ENCODE measurements around the gene KIF4A. TPM values are rescaled to one million over a fixed set of nuclear protein-coding genes. Genes with fewer than 3 reads are reported as not detected.

Gene KIF4A
- total and polyA plus RNA-seq, 7 donors, result 0.04 to 0.15 (median 0.07) TPM; not detected in 2

DNA sequence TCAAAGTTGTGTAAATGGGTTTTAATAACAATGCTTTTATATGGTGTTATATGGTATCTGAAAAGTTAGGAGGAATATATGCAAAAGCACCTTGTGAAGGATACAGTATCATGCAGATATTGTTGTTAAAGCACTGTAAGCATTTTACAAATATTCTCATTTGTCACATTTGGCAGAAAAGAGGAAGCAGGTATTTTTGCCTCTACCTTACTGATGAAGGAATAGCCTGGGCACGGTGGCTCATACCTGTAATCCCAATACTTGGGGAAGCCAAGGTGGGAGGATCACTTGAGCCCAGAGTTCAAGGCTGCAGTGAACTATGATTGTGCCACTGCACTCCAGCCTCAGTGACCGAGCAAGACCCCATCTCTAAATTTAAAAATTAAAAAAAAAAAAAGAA, 121.0 kb downstream of the KIF4A start:
- Histone ChIP-seq H3K36me3 (ENCODE audit: insufficient read depth in 1 of 2, low read depth in 1 of 2) (no peaks in the 10 kb centered on the region), H3K9me3 (no peaks in the 10 kb centered on the region), H3K4me3 (no peak overlapping the region), H3K4me1 (no peaks in the 10 kb centered on the region), H3K27ac (no peak overlapping the region), H3K27me3 (ENCODE audit: insufficient read depth in 3 of 3, low read length in 2 of 3) (no peaks in the 10 kb centered on the region)
- intact Hi-C loops (cut with DNase I), result no loop called here
- DNase-seq (no peak), ATAC-seq (no peak)
- 78 to 100% (median 99%) methylated on average over 2 of the region's 2 CpGs for WGBS, 3 donors
- TF ChIP-seq, protein P1, sequence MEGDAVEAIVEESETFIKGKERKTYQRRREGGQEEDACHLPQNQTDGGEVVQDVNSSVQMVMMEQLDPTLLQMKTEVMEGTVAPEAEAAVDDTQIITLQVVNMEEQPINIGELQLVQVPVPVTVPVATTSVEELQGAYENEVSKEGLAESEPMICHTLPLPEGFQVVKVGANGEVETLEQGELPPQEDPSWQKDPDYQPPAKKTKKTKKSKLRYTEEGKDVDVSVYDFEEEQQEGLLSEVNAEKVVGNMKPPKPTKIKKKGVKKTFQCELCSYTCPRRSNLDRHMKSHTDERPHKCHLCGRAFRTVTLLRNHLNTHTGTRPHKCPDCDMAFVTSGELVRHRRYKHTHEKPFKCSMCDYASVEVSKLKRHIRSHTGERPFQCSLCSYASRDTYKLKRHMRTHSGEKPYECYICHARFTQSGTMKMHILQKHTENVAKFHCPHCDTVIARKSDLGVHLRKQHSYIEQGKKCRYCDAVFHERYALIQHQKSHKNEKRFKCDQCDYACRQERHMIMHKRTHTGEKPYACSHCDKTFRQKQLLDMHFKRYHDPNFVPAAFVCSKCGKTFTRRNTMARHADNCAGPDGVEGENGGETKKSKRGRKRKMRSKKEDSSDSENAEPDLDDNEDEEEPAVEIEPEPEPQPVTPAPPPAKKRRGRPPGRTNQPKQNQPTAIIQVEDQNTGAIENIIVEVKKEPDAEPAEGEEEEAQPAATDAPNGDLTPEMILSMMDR (IDR thresholded peaks at IDR 0.05), result no peak

DNA sequence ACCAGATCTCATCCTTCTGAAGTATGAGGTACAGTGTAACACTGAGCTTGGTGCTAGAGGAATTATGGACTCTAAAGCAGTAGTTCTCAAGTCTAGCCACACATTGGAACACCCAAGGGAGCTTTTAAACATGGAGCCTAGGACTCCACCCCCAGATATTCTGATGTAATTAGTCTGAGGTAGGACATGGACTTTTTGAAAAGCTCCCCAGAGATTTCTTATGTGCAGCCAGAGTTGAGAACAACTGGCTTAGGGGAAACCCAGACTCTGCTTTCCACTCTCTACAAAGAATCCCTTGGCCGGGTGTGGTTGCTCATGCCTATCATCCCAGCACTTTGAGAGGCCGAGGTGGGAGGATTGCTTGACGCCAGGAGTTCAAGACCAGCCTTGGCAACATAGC, 121.6 kb downstream of the KIF4A start:
- no peak for ATAC-seq
- Histone ChIP-seq H3K4me1 (no peaks in the 10 kb centered on the region), H3K9me3 (no peaks in the 10 kb centered on the region), H3K4me3 (no peak overlapping the region), H3K27ac (no peak overlapping the region), H3K27me3 (ENCODE audit: insufficient read depth in 3 of 3, low read length in 2 of 3) (no peaks in the 10 kb centered on the region), H3K36me3 (ENCODE audit: insufficient read depth in 1 of 2, low read depth in 1 of 2) (no peaks in the 10 kb centered on the region)
- TF ChIP-seq, protein P1 (IDR thresholded peaks at IDR 0.05), result no peak
- intact Hi-C loops (cut with DNase I), result no loop called here
- WGBS, 3 donors, result 68 to 93% (median 87%) methylated on average over 3 of the region's 3 CpGs
- DNase-seq, result no peak

DNA sequence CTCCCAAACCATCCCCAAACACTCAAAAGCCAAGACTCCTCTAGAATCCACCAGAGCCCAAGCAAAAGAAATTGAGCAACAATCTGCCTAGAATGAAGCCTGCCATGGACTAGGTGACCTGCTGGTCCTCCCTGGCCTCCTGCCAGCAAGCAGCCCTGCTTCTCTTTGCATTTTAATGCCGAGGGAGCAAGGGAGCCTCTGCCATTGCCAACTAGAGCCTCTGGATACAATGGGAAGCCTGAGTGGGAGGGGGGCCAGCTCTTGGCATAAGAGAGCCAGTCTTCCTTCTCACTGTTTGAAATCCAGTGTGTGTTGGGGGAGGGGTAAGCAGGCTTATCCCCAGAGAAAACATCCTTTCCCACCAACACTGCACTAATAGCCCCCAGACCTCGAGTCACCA, 131.7 kb downstream of the KIF4A start:
- no peak overlapping the region for H3K4me3 ChIP-seq
- no peak for ATAC-seq
- no peaks in the 10 kb centered on the region for H3K9me3 ChIP-seq
- no peak overlapping the region for H3K27ac ChIP-seq
- no peak for DNase-seq
- H3K27me3 ChIP-seq (ENCODE audit: insufficient read depth in 3 of 3, low read length in 2 of 3), result peaks cover 0 to 33% (median 3%) of the 10 kb centered on the region in 3 donors
- no peaks in the 10 kb centered on the region for H3K36me3 ChIP-seq (ENCODE audit: insufficient read depth in 1 of 2, low read depth in 1 of 2)
- TF ChIP-seq, protein P1 (IDR thresholded peaks at IDR 0.05), result no peak
- 8 to 29% (median 24%) methylated on average over 2 of the region's 2 CpGs for WGBS, 3 donors
- no peaks in the 10 kb centered on the region for H3K4me1 ChIP-seq
- intact Hi-C loops (cut with DNase I), result no loop called here

DNA sequence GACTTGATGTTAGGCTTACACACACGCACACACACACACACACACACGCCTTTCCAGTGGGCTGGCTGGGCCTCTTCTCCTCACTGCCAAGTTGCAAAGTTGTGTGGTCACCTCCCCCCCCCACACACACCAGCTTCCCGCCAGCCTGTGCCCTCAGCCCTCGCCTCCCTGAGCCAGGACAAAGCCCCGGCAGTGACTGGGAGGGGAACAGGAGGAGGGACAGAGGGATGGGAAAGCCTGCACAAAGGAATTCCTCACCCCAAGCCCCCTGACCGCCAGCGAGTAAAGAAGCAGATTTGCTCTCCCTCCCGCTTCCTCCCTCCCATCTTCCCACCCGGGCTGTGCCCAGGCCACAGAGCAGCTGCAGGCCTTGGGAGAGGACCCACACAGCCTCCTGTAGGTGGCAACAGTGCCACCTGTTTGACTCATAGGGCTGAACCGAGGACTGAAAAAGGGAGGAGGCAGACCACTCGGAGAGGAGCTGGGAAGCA, 133.0 kb downstream of the KIF4A start, which contains the start of gene GDPD2:
Gene GDPD2 (plus strand): TSS at position 464 of the 491 bp plus-strand sequence. CDS start 1,671 bp downstream, outside the sequence.
- TF ChIP-seq, protein P1 (IDR thresholded peaks at IDR 0.05), result peak; percentile 6
- H3K36me3 ChIP-seq (ENCODE audit: insufficient read depth in 1 of 2, low read depth in 1 of 2), result no peaks in the 10 kb centered on the region
- ATAC-seq (peak in 2 of 4 donors; percentile 42 to 64), DNase-seq (no peak)
- no peaks in the 10 kb centered on the region for H3K9me3 ChIP-seq
- no peaks in the 10 kb centered on the region for H3K4me1 ChIP-seq
- H3K27ac ChIP-seq, result no peak within 1 kb of the TSS
- 9 to 29% (median 16%) methylated on average over 8 to 11 of the region's 11 CpGs for WGBS, 3 donors
- intact Hi-C loops (cut with DNase I), result no loop called here
- no peak within 1 kb of the TSS for H3K4me3 ChIP-seq
- peaks cover 0 to 33% (median 3%) of the 10 kb centered on the region in 3 donors for H3K27me3 ChIP-seq (ENCODE audit: insufficient read depth in 3 of 3, low read length in 2 of 3)

All from psoas muscle (tissue), 8 donors.